IPS-NIHi11 (cell line): ENCODE data around the gene ADO.
A peak's percentile ranks its signal among the peaks of the same experiment; 100 is the strongest.

Experiments
- DNase-seq: peaks from one replicate; pipeline ENCODE4 v3.0.0; 2012; ENCODE audit warnings: mixed read lengths, low spot score

Gene ADO

DNA sequence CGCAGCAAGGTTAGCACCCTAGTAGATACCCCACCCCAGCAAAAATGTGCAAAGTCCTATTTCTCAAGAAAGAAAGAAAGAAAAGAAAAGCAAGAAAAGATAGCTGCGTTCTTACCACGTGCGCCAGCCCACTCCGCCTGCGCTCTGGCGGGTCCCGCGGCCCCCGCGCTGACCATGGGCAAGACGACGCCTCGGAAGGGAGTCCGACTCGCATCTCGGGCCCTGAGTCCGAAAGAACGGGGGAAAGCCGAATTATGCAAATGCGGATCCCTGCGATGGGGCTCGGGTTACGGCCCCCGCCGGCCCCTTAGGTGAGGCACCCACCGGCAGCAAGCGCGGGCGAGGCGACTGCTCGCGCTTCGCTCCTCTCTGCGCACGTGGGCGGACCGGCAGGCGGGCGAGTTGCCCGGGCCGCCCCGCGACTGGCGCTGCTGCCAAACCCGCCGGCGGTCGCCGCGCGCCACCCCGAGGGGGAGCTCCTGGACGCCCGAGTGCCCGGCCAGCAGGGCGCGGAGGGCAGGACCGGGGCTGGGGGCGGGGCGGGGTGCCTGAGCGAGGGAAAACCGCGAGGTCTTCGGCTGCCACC lies 14.0 kb downstream of the ADO start:
- peak; percentile 68 for DNase-seq

GRCh38 chr10:62819141-62819920 lies 14.8 kb downstream of the ADO start:
- DNase-seq = no peak

DNA sequence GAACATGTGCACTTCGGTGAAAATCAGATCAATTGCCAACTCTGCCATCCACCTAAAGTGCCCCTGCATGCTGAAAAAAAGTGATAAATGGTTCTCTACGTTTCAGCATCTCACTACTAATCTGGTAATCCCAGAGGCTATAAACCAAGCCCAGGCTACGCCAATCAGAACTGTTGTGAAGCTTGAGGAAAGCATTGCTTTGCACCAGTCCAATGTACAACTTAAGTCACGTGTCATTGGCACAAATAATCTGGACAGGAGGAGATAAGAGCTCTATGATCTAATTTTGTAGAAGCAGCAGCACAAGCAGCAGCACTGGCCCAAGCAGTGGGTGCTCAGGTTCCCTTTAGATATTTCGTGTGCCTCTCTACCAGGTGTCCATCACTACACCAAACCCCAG lies 16.1 kb downstream of the ADO start:
- no peak for DNase-seq

DNA sequence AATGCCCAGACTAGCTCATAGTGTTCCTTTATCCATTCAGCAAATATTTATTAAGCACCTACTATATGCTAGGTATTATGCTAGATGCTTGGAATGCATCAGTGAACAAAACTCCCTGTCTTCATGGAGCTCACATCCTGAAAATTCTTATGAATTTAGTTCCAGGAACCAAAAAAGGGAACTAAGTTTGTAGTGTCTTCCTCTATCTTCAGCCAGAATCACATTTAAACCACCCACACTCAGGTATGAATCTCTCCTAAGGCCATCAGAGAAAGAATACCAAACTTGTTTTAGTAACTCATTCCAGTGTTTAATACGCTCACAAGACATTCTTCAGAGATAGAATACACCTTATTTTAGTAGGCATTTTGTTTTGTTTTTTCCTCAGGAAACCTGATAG lies 21.8 kb downstream of the ADO start:
- DNase-seq = no peak

DNA sequence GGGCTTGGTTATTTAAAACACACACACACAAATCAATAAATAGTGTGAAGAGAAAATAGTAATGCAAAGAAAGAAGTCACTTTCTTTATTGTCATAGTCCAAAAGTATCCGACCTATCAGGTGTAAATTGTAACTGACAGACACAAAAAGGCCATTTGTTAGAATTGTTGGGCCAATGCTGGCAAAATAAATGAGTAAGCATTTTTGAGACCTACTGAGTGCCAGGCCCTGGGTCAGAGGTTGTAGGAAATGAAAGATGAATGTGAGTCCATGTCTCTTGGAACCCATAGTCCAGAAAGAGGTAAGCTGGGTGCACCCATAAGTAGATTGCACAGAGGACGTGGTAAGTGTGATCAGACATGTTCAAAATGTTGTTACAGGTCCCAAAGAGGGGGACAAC lies 25.1 kb downstream of the ADO start:
- DNase-seq = no peak

DNA sequence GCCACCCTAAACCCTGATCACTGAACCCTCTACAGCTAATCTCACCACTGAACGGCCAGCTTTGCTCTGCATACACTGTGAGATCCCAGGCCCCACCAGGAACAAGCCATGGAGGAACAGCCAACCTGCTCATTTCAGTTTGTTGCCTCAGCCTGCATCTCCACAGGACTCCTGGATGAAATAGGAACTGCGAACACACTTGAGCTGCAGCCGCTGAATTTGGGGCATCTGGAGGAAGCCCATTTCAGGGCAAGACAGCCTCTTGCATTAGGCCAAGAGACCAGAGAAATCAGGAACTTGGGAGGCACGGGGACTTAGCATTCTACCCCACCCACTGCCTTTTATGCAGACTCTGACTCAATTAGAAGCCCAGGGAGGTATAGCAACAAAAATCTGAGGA lies 26.2 kb downstream of the ADO start:
- DNase-seq = no peak

DNA sequence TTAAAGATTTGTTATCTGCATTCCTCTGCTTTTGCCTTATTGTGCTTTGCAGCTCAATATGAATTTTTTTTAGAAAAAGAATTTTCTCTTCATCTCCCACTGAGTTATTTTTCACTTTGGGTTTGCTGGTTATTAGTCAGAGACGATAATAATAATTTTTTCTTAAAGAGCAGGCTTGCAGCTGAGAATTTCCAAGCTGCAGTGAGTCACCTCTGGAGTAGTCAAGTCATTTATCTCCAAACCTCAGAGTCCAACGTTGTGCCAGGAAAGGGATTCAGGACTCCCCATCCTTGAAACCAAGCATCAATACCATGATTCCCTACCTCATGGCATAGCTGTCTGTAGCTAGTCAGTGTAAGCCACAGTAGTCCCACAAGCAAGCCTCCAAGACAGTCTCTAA lies 26.8 kb downstream of the ADO start:
- no peak for DNase-seq

DNA sequence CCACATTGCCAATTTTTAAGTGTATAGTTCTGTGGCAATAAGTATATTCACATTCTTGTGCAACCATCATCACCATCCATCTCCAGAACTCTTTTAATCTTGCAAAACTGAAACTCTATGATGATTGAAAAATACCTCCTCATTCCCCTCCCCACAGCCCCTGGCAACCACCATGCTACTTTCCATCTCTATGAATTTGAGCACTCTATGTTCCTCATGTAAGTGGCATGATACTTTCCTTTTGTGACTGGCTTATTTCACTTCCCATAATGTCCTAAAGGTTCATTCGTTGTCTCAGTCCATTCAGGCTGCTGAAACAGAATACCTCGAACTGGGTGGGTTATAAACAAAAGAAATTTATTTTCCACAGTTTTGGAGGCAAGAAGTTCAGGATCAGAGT lies 35.1 kb downstream of the ADO start:
- no peak for DNase-seq

DNA sequence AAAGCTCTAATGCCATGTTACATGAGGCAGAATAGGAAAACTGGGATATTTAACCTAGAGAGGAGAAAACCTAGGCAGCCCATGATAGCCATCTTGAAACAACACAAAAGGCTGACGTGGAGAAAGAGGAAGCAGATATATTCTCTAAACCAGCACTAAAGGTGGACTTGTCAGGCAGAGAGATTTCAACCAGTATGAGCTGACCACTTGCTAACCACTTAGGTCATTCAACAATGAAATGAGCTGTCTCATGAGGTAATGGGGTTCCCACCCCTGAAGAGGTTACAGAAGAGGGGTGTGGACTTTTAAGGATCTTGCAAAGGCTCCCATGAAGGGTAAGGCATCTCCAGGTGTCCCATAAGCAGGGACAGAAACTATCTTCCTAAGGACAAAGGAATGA lies 38.5 kb downstream of the ADO start:
- no peak for DNase-seq

DNA sequence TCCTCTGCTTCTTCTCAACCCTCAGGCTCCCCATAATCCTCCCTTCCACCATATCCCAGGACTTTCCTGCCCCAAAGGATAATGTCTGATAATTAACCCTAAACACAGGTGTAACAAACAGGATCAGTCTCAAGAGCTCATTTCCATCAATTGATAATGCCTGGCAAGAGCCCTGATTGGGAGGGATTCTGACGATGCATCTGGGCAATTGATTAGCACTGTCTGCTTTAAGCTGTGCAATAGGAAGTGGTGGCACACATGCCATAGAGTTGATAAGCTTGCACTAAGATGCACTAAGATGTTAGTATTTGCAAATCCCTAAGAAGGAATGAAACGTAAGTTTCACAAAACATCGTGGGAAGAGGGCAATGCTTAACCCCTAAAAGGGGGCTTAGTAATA lies 39.1 kb downstream of the ADO start:
- DNase-seq = no peak

DNA sequence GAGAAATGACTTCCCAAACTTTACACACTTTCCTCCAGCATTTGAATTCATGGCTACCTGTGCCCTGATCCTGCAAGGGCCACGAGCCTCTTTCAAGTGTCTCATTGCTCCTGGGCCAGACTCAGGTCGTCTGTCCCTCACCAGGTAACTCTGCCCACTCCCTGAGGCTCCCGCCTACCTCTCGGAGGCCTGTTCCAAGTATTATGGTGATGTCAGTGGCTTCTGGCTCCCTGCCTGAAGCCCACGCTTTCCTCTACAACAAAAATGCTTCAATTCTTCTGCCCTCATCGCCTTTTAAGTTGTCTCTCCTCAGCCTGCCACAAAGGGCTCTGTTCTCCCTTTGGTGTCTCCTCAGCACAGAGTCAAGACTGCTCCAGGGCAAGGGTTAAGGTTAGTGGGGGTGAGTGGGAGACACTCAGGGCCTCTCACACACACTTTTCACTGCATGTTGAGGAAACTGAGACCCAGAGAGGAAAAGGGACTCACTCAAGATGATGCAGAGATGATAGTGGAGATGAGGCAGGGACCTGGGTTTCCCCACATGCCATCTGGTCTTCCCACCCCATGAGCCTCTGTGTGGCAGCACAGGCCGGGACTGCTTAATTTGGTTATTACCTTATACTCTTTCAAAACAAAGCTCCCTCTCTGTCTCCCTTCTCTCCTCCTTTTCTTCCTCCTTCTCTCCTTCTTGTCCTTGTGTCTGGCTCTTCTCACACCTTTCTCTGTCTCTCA lies 39.9 kb downstream of the ADO start:
- no peak for DNase-seq

DNA sequence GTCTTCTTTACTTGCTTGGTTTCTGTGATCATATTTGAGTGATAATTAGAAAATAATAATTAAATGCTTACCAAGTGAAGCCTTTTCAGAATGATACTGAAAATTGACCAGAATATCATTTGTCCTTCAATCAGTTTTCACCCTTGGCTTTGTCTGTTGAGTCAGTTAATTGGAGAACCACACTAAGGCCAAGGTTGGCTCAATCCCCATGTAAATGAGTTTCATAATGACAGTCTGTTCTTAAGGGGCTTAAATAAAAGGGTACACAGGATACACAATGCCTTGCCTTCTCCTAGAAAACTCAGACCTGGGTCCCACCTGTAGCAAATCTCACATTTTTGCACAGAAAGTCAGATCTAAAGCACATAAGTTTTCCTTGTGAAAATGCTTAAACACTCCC lies 42.9 kb downstream of the ADO start:
- no peak for DNase-seq

- no peak for DNase-seq
These were observed 46.1 kb downstream of the ADO start for GRCh38 chr10:62850646-62851045.

GRCh38 chr10:62851442-62851841 lies 46.9 kb downstream of the ADO start:
- peak; percentile 43 for DNase-seq

DNA sequence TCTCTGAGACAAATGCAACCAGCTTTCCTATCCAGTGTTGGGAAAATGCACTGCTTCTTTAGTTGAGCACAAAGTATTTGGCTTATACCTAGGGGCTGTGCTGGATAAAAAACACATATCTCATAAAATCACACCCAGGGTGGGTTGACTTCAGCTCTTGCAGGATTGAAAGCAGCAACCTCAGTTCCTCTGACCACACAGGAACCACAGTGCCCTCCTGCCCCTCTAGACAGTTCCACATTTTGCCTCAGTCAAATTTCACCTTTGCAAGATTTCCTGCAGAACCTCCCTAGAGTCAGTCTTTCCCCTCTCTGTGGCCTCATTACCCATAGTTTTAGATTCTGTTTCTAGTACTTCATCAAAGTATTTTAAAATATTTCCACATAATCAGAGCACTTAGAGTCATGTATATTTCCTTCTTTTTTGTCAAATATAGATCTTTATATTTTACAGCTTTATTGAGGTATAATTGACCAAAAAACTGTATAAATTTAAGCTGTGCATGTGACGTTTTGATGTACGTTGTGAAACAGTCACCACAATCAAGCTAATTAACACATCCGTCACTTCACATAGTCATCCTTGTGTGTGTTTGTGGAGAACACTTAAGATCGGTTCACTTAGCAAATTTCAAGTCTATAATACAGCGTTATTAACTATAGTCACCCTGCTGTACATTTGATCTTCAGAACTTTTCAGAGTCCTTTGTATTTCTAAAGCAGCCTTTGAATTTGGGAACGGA lies 48.6 kb downstream of the ADO start:
- no peak for DNase-seq

DNA sequence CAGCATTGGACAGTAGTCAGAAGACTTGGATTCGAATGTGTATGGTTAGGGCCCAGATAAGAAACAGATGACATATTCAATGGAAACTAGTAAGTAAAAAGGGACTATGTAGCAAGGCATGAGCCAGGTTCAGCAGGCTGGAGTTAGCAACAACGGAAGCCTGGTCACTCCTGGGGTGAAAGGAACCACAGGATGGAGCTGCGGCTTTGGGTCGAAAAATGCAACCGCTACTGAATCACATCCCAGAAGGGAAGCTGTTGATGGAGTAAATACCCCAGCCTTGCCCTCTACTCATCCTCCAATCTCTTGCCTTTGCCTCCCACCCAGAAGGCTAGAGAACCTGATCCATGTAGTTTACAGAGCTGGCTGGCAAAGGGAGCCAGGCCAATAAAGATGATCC lies 49.2 kb downstream of the ADO start:
- DNase-seq = no peak

DNA sequence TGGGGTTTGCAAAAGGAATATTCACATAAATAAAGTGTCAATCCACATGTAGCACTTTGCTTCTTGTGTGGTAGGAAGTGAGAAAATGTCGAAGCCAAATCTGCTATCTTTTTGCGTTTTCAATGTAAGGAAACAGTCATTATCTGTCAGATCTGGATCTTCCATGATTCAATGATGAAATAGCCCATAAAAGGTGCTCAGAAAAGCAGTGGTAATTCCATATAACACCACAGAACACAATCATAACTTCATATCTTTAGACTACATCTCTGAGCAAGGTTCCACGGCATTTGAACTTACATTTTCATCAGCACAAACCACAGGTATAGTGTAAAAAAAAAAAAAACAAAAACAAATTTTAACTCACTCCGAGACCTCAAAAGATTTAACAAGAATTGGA lies 51.5 kb downstream of the ADO start:
- no peak for DNase-seq
